ENCODE measurements around the gene ANKRD30A.
"Not testable (repeated sequence)": the region's sequence is repeated elsewhere in the genome, so short reads cannot be mapped to it uniquely, and the experiment has no call there.

Gene ANKRD30A, protein sequence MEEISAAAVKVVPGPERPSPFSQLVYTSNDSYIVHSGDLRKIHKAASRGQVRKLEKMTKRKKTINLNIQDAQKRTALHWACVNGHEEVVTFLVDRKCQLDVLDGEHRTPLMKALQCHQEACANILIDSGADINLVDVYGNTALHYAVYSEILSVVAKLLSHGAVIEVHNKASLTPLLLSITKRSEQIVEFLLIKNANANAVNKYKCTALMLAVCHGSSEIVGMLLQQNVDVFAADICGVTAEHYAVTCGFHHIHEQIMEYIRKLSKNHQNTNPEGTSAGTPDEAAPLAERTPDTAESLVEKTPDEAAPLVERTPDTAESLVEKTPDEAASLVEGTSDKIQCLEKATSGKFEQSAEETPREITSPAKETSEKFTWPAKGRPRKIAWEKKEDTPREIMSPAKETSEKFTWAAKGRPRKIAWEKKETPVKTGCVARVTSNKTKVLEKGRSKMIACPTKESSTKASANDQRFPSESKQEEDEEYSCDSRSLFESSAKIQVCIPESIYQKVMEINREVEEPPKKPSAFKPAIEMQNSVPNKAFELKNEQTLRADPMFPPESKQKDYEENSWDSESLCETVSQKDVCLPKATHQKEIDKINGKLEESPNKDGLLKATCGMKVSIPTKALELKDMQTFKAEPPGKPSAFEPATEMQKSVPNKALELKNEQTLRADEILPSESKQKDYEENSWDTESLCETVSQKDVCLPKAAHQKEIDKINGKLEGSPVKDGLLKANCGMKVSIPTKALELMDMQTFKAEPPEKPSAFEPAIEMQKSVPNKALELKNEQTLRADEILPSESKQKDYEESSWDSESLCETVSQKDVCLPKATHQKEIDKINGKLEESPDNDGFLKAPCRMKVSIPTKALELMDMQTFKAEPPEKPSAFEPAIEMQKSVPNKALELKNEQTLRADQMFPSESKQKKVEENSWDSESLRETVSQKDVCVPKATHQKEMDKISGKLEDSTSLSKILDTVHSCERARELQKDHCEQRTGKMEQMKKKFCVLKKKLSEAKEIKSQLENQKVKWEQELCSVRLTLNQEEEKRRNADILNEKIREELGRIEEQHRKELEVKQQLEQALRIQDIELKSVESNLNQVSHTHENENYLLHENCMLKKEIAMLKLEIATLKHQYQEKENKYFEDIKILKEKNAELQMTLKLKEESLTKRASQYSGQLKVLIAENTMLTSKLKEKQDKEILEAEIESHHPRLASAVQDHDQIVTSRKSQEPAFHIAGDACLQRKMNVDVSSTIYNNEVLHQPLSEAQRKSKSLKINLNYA (N-terminal part only)

GRCh38 chr10:37125191-37125732 is at the start of gene ANKRD30A:
Gene ANKRD30A (plus strand): TSS chr10:37125598. CDS start chr10:37125788, 190 bp downstream.
- in situ Hi-C loops (cut with MboI; ENCODE audit: low pct_unique_long_range_greater_than_20kb, low sequenced_read_pairs): no loop called here
- no peak for DNase-seq

DNA sequence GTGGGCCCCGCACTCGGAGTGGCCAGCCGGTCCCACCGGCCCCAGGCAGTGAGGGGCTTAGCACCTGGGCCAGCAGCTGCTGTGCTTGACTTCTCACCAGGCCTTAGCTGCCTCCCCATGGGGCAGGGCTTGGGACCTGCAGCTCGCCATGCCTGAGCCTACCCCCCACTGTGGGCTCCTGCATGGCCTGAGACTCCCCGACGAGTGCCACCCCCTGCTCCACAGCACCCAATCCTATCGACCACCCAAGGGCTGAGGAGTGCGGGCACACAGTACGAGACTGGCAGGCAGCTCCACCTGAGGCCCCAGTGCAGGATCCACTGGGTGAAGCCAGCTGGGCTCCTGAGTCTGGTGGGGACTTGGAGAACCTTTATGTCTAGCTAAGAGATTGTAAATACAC is 49.3 kb upstream of the ANKRD30A start:
- DNase-seq; in situ Hi-C loops (cut with MboI; ENCODE audit: low pct_unique_long_range_greater_than_20kb, low sequenced_read_pairs): not testable (repeated sequence)

GRCh38 chr10:37095792-37096573 is 29.4 kb upstream of the ANKRD30A start:
- no peak for DNase-seq
- in situ Hi-C loops (cut with MboI; ENCODE audit: low pct_unique_long_range_greater_than_20kb, low sequenced_read_pairs): no loop called here

- in situ Hi-C loops (cut with MboI; ENCODE audit: low pct_unique_long_range_greater_than_20kb, low sequenced_read_pairs): no loop called here
- no peak for DNase-seq
These were observed 24.1 kb upstream of the ANKRD30A start for GRCh38 chr10:37101261-37101660.

- no peak for DNase-seq
- in situ Hi-C loops (cut with MboI; ENCODE audit: low pct_unique_long_range_greater_than_20kb, low sequenced_read_pairs): no loop called here
These were observed 16.4 kb upstream of the ANKRD30A start for GRCh38 chr10:37109000-37109399.

GRCh38 chr10:37124532-37124931 is 866 bp upstream of the ANKRD30A start:
- in situ Hi-C loops (cut with MboI; ENCODE audit: low pct_unique_long_range_greater_than_20kb, low sequenced_read_pairs): no loop called here

GRCh38 chr10:37125921-37126320 is 523 bp downstream of the ANKRD30A start:
- no peak for DNase-seq
- in situ Hi-C loops (cut with MboI; ENCODE audit: low pct_unique_long_range_greater_than_20kb, low sequenced_read_pairs): no loop called here

More at GRCh38 chr10:37124532-37124931, 866 bp upstream of the ANKRD30A start:
- DNase-seq: no peak

DNA sequence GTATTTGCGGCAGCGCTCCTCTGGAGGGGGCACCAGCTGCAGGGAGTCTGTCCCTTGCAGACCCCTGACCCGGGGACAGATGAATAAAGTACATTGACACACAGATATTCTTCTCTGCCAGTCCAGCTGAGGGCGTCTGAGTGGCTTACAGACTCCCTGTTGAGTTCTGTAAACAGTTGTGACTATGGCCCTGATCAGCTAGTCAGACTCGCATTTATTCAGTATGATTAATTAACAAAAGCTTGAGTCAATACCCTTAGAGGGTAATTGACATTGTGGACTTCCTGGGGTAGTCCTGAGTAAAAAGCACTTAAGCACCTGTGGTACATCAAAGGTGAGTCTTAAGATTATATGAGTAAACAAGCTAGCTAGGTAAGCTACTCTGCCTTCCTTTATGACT is 21.0 kb downstream of the ANKRD30A start:
- in situ Hi-C loops (cut with MboI; ENCODE audit: low pct_unique_long_range_greater_than_20kb, low sequenced_read_pairs): no loop called here
- DNase-seq: no peak

DNA sequence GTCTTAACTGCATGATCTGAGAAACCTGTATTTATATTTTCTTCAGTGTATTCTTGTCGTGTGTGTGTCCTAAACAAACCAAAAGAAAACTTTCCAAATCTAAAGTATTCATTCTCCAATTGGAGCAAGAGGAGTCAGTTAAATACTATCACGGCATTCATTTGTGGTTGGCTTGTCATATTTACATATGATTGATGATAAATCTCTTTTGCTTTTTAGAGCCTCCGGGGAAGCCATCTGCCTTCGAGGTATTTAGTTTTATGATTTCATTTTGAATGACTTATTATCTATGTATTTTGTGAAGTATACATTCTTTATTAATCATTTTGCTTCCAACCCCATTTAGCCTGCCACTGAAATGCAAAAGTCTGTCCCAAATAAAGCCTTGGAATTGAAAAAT is 37.0 kb downstream of the ANKRD30A start:
- in situ Hi-C loops (cut with MboI; ENCODE audit: low pct_unique_long_range_greater_than_20kb, low sequenced_read_pairs); DNase-seq: not testable (repeated sequence)

DNA sequence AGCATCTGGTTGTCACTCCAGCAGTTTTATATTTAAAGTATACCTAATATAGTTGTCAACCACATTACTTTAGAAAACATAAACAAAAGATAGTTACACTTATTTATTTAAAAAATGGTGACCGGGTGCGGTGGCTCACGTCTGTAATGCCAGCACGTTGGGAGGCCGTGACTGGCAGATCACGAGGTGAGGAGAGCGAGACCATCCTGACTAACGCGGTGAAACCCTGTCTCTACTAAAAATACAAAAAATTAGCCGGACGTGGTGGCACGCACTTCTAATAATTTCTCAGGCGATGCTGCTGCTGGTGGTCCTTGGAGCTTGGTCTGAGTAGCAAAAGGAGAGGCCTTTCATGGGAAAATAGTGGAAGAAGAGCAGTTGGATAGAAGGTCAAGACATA is 46.5 kb downstream of the ANKRD30A start:
- in situ Hi-C loops (cut with MboI; ENCODE audit: low pct_unique_long_range_greater_than_20kb, low sequenced_read_pairs); DNase-seq: not testable (repeated sequence)

DNA sequence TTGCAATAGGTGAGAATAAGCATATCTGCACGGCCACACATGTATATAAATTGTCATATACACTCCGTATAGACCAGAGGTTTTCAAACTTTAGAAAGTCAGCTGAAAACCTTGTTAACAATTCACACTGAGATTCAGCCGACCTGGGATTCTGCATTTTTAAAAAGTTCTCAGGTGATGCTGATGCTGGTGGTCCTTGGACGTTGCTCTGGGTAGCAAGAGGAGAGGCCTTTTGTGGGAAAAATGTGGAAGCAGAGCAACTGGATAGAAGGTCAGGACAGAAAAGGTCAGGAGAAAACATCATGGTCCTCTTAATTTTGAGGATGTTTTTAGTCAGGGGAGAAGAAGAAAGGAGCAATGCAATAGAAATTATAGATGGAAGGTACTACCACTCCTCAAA is 52.9 kb downstream of the ANKRD30A start:
- not testable (repeated sequence) for DNase-seq

DNA sequence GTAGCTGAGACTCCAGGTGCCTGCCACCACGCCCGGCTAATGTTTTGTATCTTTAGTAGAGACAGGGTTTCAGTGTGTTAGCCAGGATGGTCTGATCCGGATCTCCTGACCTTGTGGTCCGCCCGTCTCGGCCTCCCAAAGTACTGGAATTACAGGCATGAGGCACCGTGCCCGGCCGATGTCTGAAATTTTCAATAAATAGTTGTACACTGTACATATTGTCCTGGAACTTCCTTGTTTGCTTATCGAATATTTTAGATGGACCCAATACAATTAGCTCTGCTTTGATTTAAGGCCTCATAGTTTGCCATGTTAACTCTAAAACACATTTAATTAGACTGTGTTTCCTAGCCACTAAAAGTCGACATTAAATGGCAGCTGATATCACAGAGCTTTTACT is 57.3 kb downstream of the ANKRD30A start:
- in situ Hi-C loops (cut with MboI; ENCODE audit: low pct_unique_long_range_greater_than_20kb, low sequenced_read_pairs); DNase-seq: not testable (repeated sequence)

More for the DNA sequence above, 52.9 kb downstream of the ANKRD30A start:
- in situ Hi-C loops (cut with MboI; ENCODE audit: low pct_unique_long_range_greater_than_20kb, low sequenced_read_pairs): not testable (repeated sequence)

- no peak for DNase-seq
- in situ Hi-C loops (cut with MboI; ENCODE audit: low pct_unique_long_range_greater_than_20kb, low sequenced_read_pairs): no loop called here
These were observed 80.7 kb downstream of the ANKRD30A start for GRCh38 chr10:37206132-37206531.

- in situ Hi-C loops (cut with MboI; ENCODE audit: low pct_unique_long_range_greater_than_20kb, low sequenced_read_pairs): no loop called here
These were observed 95.5 kb downstream of the ANKRD30A start for GRCh38 chr10:37220866-37221265.

DNA sequence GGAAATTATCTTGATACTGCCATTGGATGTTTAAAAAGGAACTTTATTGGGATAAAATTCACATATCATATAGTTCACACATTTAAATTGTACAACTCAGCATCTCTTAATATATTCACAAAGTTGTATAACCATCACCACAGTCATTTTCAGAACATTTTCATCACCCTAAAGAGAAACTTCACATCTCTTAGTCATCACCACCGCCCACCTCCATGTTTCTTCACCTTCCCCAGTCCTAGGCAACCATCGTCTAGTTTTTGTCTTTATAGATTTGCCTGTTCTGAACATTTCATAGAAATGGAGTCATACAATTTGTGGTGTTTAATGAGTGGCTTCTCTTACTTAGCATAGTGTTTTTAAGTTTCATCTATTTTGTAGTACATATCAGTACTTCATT is 96.6 kb downstream of the ANKRD30A start:
- in situ Hi-C loops (cut with MboI; ENCODE audit: low pct_unique_long_range_greater_than_20kb, low sequenced_read_pairs): no loop called here
- DNase-seq: no peak

More at GRCh38 chr10:37220866-37221265, 95.5 kb downstream of the ANKRD30A start:
- DNase-seq: no peak

- in situ Hi-C loops (cut with MboI; ENCODE audit: low pct_unique_long_range_greater_than_20kb, low sequenced_read_pairs): no loop called here
- no peak for DNase-seq
These were observed 99.8 kb downstream of the ANKRD30A start for GRCh38 chr10:37225163-37225562.

GRCh38 chr10:37226524-37226923 is 101.1 kb downstream of the ANKRD30A start:
- in situ Hi-C loops (cut with MboI; ENCODE audit: low pct_unique_long_range_greater_than_20kb, low sequenced_read_pairs): no loop called here
- no peak for DNase-seq

- in situ Hi-C loops (cut with MboI; ENCODE audit: low pct_unique_long_range_greater_than_20kb, low sequenced_read_pairs): no loop called here
- DNase-seq: no peak
These were observed 109.3 kb downstream of the ANKRD30A start for GRCh38 chr10:37234692-37235091.
